SU-DHL-6 (cell line): ENCODE data around the gene EGLN1.

Source experiments
- H2AFZ ChIP-seq: fragments of 200-600 bp; sonication (generic); 2 replicates; pipeline ENCODE4 v1.6.1; 2014; ENCODE audit warnings: low read depth, mild to moderate bottlenecking, moderate library complexity, mixed read lengths, antibody characterized with exemption, low read length; ENCODE audit not compliant: severe bottlenecking
- H3F3A ChIP-seq: fragments of 200-600 bp; shearing (Covaris generic); 2 replicates; pipeline ENCODE4 v1.6.0; 2016; ENCODE audit warnings: antibody characterized with exemption, mild to moderate bottlenecking; ENCODE audit not compliant: insufficient read depth
- H3K27ac ChIP-seq: fragments of 200-600 bp; sonication (generic); 2 replicates; pipeline ENCODE4 v1.5.1; 2016; ENCODE audit warnings: low read depth, mild to moderate bottlenecking, low read length, moderate library complexity, mixed read lengths
- H3K27me3 ChIP-seq: fragments of 200-600 bp; sonication (generic), shearing (Covaris generic); 2 replicates; pipeline ENCODE4 v1.6.0; 2014; ENCODE audit warnings: mild to moderate bottlenecking, low read length
- H3K36me3 ChIP-seq: fragments of 200-600 bp; sonication (generic); 2 replicates; pipeline ENCODE4 v1.6.1; 2014; ENCODE audit warnings: mild to moderate bottlenecking, low read length, mixed read lengths
- H3K4me2 ChIP-seq: fragments of 300-600, 200-600 bp; shearing (Covaris generic), sonication (generic); 2 replicates; pipeline ENCODE4 v1.6.0; 2014; ENCODE audit warnings: low read length, low read depth, mild to moderate bottlenecking; ENCODE audit not compliant: poor library complexity, severe bottlenecking
- H3K4me3 ChIP-seq: fragments of 200-600 bp; sonication (generic); 2 replicates; pipeline ENCODE4 v1.5.1; 2014; ENCODE audit warnings: antibody characterized with exemption, low read length, mild to moderate bottlenecking, mixed read lengths; ENCODE audit not compliant: insufficient read depth, poor library complexity, severe bottlenecking
- H3K79me2 ChIP-seq: fragments of 200-600 bp; sonication (generic); 2 replicates; pipeline ENCODE4 v1.6.1; 2014; ENCODE audit warnings: mild to moderate bottlenecking, low read length, moderate library complexity; ENCODE audit not compliant: insufficient read depth
- H3K9ac ChIP-seq: fragments of 200-600 bp; sonication (generic); 2 replicates; pipeline ENCODE4 v1.7.0; 2014; ENCODE audit warnings: mild to moderate bottlenecking, low read length
- H3K9me2 ChIP-seq: fragments of 200-600 bp; sonication (generic); replicated peaks from 2 replicates; pipeline ENCODE4 v1.6.1; 2014; ENCODE audit warnings: low read length; ENCODE audit not compliant: insufficient read depth
- H3K9me3 ChIP-seq: fragments of 200-600 bp; sonication (generic); 2 replicates; pipeline ENCODE4 v1.6.1; 2014; ENCODE audit warnings: low read length, mixed read lengths; ENCODE audit not compliant: insufficient read depth
- H4K20me1 ChIP-seq: fragments of 200-600 bp; sonication (generic); 2 replicates; pipeline ENCODE4 v1.6.1; 2014; ENCODE audit warnings: low read depth, mild to moderate bottlenecking, antibody characterized with exemption, low read length, moderate library complexity, mixed read lengths
- CTCF ChIP-seq: fragments of 200-600 bp; sonication (generic); IDR thresholded peaks from one replicate; pipeline ENCODE4 v1.5.1; 2017; ENCODE audit warnings: antibody characterized with exemption, mild to moderate bottlenecking, low read length, moderate library complexity; ENCODE audit not compliant: insufficient read depth, poor library complexity, severe bottlenecking
- EZH2phosphoT487 ChIP-seq: fragments of 200-600 bp; sonication (generic), shearing (Covaris generic); conservative IDR thresholded peaks from 2 replicates; pipeline ENCODE4 v1.6.1; 2018; ENCODE audit warnings: mild to moderate bottlenecking, antibody characterized with exemption, low read length, moderate library complexity, mixed read lengths

EGLN1 gene

GRCh38 chr1:231335663-231336602, 86.2 kb downstream of the EGLN1 start:
- Histone ChIP-seq H3F3A (peaks cover 5% of the 10 kb centered on the region; the same call in 1 of the 2 replicates), H3K4me3 (peak overlapping the region; percentile 70), H3K9ac (peak overlapping the region; percentile 83), H3K4me2 (peak overlapping the region; percentile 99), H3K79me2 (peaks cover 94% of the 10 kb centered on the region), H3K9me3 (no peaks in the 10 kb centered on the region), H4K20me1 (peaks cover 27% of the 10 kb centered on the region), H2AFZ (no peak overlapping the region), H3K9me2 (no peaks in the 10 kb centered on the region), H3K36me3 (peaks cover 6% of the 10 kb centered on the region; the same call in 1 of the 2 replicates), H3K27ac (no peak overlapping the region), H3K27me3 (no peaks in the 10 kb centered on the region)
- TF ChIP-seq CTCF (no peak), EZH2phosphoT487 (no peak)

- Histone ChIP-seq H3K4me2 (peak overlapping the region; percentile 99), H2AFZ (no peak overlapping the region), H3F3A (peaks cover 5% of the 10 kb centered on the region; the same call in 1 of the 2 replicates), H3K27me3 (no peaks in the 10 kb centered on the region), H3K9me3 (no peaks in the 10 kb centered on the region), H3K79me2 (peaks cover 87% of the 10 kb centered on the region), H3K4me3 (peak overlapping the region; percentile 70), H3K9me2 (no peaks in the 10 kb centered on the region), H3K27ac (no peak overlapping the region), H3K36me3 (peaks cover 6% of the 10 kb centered on the region; the same call in 1 of the 2 replicates), H4K20me1 (peaks cover 27% of the 10 kb centered on the region), H3K9ac (peak overlapping the region; percentile 83)
- TF ChIP-seq EZH2phosphoT487 (no peak), CTCF (no peak)
Measured at GRCh38 chr1:231334952-231335351, 87.1 kb downstream of the EGLN1 start.

GRCh38 chr1:231334079-231334666, 87.9 kb downstream of the EGLN1 start:
- peak overlapping the region; percentile 99 for H3K4me2 ChIP-seq
- H3K27me3 ChIP-seq, result no peaks in the 10 kb centered on the region
- TF ChIP-seq EZH2phosphoT487, result no peak
- TF ChIP-seq CTCF, result no peak
- H3K9ac ChIP-seq, result peak overlapping the region; percentile 83
- H3K27ac ChIP-seq, result no peak overlapping the region
- H3K4me3 ChIP-seq, result peak overlapping the region; percentile 70
- H4K20me1 ChIP-seq, result peaks cover 27% of the 10 kb centered on the region
- peaks cover 79% of the 10 kb centered on the region for H3K79me2 ChIP-seq
- H3F3A ChIP-seq, result peaks cover 5% of the 10 kb centered on the region; the same call in 1 of the 2 replicates
- no peak overlapping the region for H2AFZ ChIP-seq
- H3K9me3 ChIP-seq, result no peaks in the 10 kb centered on the region
- peaks cover 6% of the 10 kb centered on the region; the same call in 1 of the 2 replicates for H3K36me3 ChIP-seq
- H3K9me2 ChIP-seq, result no peaks in the 10 kb centered on the region
